GM18498 (cell line): Measurements from ENCODE around the gene PATE3.

Source experiments
- ATAC-seq: cut with Tn5 transposase; IDR thresholded peaks from one replicate; pipeline ENCODE4 v1.9.1; 2021; ENCODE audit warnings: mild to moderate bottlenecking, moderate library complexity; ENCODE audit not compliant: unreplicated experiment

Gene PATE3

GRCh38 chr11:125835748-125836147 is 47.8 kb downstream of the PATE3 start:
- ATAC-seq = no peak
